Suprapubic skin (tissue), 4 donors: ENCODE measurements around the gene DDX50.

ENCODE experiments used
- CTCF ChIP-seq, 2 donors: fragments of 200-600 bp in 1 of 2; fragments of 450-650 bp in 1 of 2; sonication (generic) in 1 of 2; IDR thresholded peaks; one replicate each; pipeline ENCODE4 v1.5.1; 2016 to 2019; ENCODE audit warnings: antibody characterized with exemption in 2 of 2, mild to moderate bottlenecking in 1 of 2, moderate library complexity in 1 of 2
- EP300 ChIP-seq: sonication (generic); formaldehyde crosslinking; IDR thresholded peaks from one replicate; pipeline ENCODE4 v1.6.1; 2017; ENCODE audit warnings: antibody characterized with exemption
- POLR2A ChIP-seq, 2 donors: fragments of 450-650 bp; IDR thresholded peaks; one replicate each; pipeline ENCODE4 v1.6.1; 2017; ENCODE audit warnings: antibody characterized with exemption in 2 of 2, mild to moderate bottlenecking in 2 of 2, moderate library complexity in 2 of 2
- POLR2AphosphoS5 ChIP-seq, 3 donors: sonication (generic); formaldehyde crosslinking; IDR thresholded peaks; one replicate each; pipeline ENCODE4 v1.6.1; 2017; ENCODE audit warnings: antibody characterized with exemption in 3 of 3

- TF ChIP-seq POLR2AphosphoS5 (IDR thresholded peaks at IDR 0.05), result no peak
- TF ChIP-seq CTCF (IDR thresholded peaks at IDR 0.05), result no peak
- no peak for TF ChIP-seq EP300
- TF ChIP-seq POLR2A (IDR thresholded peaks at IDR 0.05), result no peak
Measured at GRCh38 chr10:68878496-68878895, 22.6 kb upstream of the DDX50 start.
